Measurements from ENCODE around the gene ATP1A1. TPM values are rescaled to one million over a fixed set of nuclear protein-coding genes. Genes with fewer than 3 reads are reported as not detected.
A peak's percentile ranks its signal among the peaks of the same experiment; 100 is the strongest.

The ATP1A1 gene
- total RNA-seq, 1 experiment from 2014 or later: 239 TPM

GRCh38 chr1:116380499-116381242 lies 7.6 kb downstream of the ATP1A1 start:
- DNase-seq: no peak
- no peak overlapping the region for H2BK5ac ChIP-seq (ENCODE audit: insufficient read length, low read length)
- H2BK15ac ChIP-seq (ENCODE audit: low read depth, low read length): no peak overlapping the region
- H4K91ac ChIP-seq (ENCODE audit: insufficient read length, low read depth, low read length): no peak overlapping the region
- WGBS (ENCODE audit: extremely low coverage, insufficient read length, low lambda C conversion rate): no CpG with 5 or more reads among the region's 7 CpGs
- H3K56ac ChIP-seq (ENCODE audit: insufficient read length, low read depth, low read length): no peak overlapping the region
- peak overlapping the region in 1 of 3 experiments; percentile 31; a peak in 3 of 7 replicates for H3K27ac Mint-ChIP-seq
- peaks cover 56% of the 10 kb centered on the region in 2 experiments for H3K4me1 Mint-ChIP-seq
- peaks cover 11% of the 10 kb centered on the region for H3K79me1 ChIP-seq (ENCODE audit: insufficient read depth, low read depth, low read length, poor library complexity, severe bottlenecking)
- peaks cover 42% of the 10 kb centered on the region; the same call in 1 of the 2 replicates for H3K79me2 ChIP-seq (ENCODE audit: insufficient read depth, low read length)
- H4K8ac ChIP-seq (replicated peaks; ENCODE audit: insufficient read length, low read depth, low read length): no peak overlapping the region
- H3T11ph ChIP-seq (ENCODE audit: low read length): no peak overlapping the region
- H3K18ac ChIP-seq (ENCODE audit: insufficient read length, low read depth, low read length): no peak overlapping the region
- H3K4ac ChIP-seq (ENCODE audit: low read depth, low read length): no peak overlapping the region
- no peak overlapping the region for H3K4me3 Mint-ChIP-seq
- H3K27me3 Mint-ChIP-seq (ENCODE audit: low read depth): no peaks in the 10 kb centered on the region
- H2BK12ac ChIP-seq (ENCODE audit: insufficient read length, low read depth, low read length): no peak overlapping the region
- H3K9me3 ChIP-seq (ENCODE audit: control insufficient read depth, low read depth, low read length): no peaks in the 10 kb centered on the region
- H3K27me3 ChIP-seq (ENCODE audit: insufficient read depth, low read length): no peaks in the 10 kb centered on the region
- H3K23me2 ChIP-seq (ENCODE audit: insufficient read length, low read depth, low read length, poor library complexity, severe bottlenecking): no peaks in the 10 kb centered on the region
- H3K23ac ChIP-seq (ENCODE audit: insufficient read length, low read depth, low read length): no peak overlapping the region
- H3K9me3 Mint-ChIP-seq: no peaks in the 10 kb centered on the region
- TF ChIP-seq, protein P1, sequence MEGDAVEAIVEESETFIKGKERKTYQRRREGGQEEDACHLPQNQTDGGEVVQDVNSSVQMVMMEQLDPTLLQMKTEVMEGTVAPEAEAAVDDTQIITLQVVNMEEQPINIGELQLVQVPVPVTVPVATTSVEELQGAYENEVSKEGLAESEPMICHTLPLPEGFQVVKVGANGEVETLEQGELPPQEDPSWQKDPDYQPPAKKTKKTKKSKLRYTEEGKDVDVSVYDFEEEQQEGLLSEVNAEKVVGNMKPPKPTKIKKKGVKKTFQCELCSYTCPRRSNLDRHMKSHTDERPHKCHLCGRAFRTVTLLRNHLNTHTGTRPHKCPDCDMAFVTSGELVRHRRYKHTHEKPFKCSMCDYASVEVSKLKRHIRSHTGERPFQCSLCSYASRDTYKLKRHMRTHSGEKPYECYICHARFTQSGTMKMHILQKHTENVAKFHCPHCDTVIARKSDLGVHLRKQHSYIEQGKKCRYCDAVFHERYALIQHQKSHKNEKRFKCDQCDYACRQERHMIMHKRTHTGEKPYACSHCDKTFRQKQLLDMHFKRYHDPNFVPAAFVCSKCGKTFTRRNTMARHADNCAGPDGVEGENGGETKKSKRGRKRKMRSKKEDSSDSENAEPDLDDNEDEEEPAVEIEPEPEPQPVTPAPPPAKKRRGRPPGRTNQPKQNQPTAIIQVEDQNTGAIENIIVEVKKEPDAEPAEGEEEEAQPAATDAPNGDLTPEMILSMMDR (conservative IDR thresholded peaks at IDR 0.05): no peak
- no peak overlapping the region for H4K5ac ChIP-seq (ENCODE audit: insufficient read length, low read depth, low read length)
- peaks cover 6% of the 10 kb centered on the region for H3K4me1 ChIP-seq (ENCODE audit: insufficient read depth, low read length)
- no peak overlapping the region for H2AFZ ChIP-seq (ENCODE audit: low read length)
- H3K4me2 ChIP-seq (ENCODE audit: insufficient read depth, insufficient read length, low read length): no peak overlapping the region
- H2BK120ac ChIP-seq (ENCODE audit: low read depth, low read length, poor library complexity, severe bottlenecking): no peak overlapping the region
- no peak overlapping the region for H3K27ac ChIP-seq (ENCODE audit: insufficient read length, low read depth, low read length)
- H4K20me1 ChIP-seq (ENCODE audit: control insufficient read depth, insufficient read depth, insufficient read length): no peaks in the 10 kb centered on the region
- peaks cover 11 to 19% (median 14%) of the 10 kb centered on the region in 3 experiments; a peak in 6 of 7 replicates for H3K36me3 Mint-ChIP-seq (ENCODE audit: insufficient read depth in 1 of 3, low read depth in 3 of 3)
- no peak overlapping the region for H2BK20ac ChIP-seq (ENCODE audit: low read depth, low read length, poor library complexity, severe bottlenecking)
- no peak overlapping the region for H3K9ac ChIP-seq (ENCODE audit: extremely low read depth, insufficient read length, low read length)
- H3K14ac ChIP-seq (ENCODE audit: insufficient read depth, low read length): no peak overlapping the region
- no peak overlapping the region for H2AK5ac ChIP-seq (ENCODE audit: insufficient read length, low read length)

Data from H9 (cell line).